ENCODE results near the gene KREMEN2. TPM values are rescaled to one million over a fixed set of nuclear protein-coding genes. Genes with fewer than 3 reads are reported as not detected.
A peak's percentile ranks its signal among the peaks of the same experiment; 100 is the strongest.

KREMEN2 gene
- total RNA-seq, 1 experiment from 2014 or later: 8.4 TPM

GRCh38 chr16:2987833-2988232 lies 23.8 kb downstream of the KREMEN2 start:
- ChIA-PET POLR2A (ENCODE audit: unreplicated experiment) (no interaction called here), CTCF (no interaction called here)
- H2AFZ ChIP-seq: no peak overlapping the region
- no peak overlapping the region for H3K4me2 ChIP-seq
- H3K4me1 ChIP-seq (replicated peaks; ENCODE audit: insufficient read depth): peaks cover 25% of the 10 kb centered on the region; the same call in 1 of the 2 replicates
- no peaks in the 10 kb centered on the region for H3K27me3 ChIP-seq (ENCODE audit: insufficient read depth, low read depth)
- no peaks in the 10 kb centered on the region for H3K9me2 ChIP-seq (ENCODE audit: insufficient read depth)
- no peak overlapping the region for H3K4me3 ChIP-seq
- H3K27ac ChIP-seq: no peak overlapping the region
- peaks cover 17% of the 10 kb centered on the region; the same call in 1 of the 2 replicates for H3F3A ChIP-seq (ENCODE audit: insufficient read depth, low read depth)
- H4K20me1 ChIP-seq (ENCODE audit: insufficient read depth): no peaks in the 10 kb centered on the region
- H3K79me2 ChIP-seq (ENCODE audit: low read depth): no peaks in the 10 kb centered on the region
- intact Hi-C loops (cut with micrococcal nuclease; ENCODE audit: unreplicated experiment): no loop called here
- DNase-seq: no peak
- BruUV-seq (replicated peaks): no TSS peak
- no peaks in the 10 kb centered on the region for H3K9me3 ChIP-seq (ENCODE audit: insufficient read depth, low read depth)
- no peak for TF ChIP-seq CTCF (conservative IDR thresholded peaks at IDR 0.05)
- TF ChIP-seq EZH2 (IDR thresholded peaks at IDR 0.05; ENCODE audit: low read depth): no peak
- no peaks in the 10 kb centered on the region for H3K36me3 ChIP-seq (ENCODE audit: low read depth)

- DNase-seq: no peak
- ChIA-PET POLR2A (ENCODE audit: unreplicated experiment) (no interaction called here), CTCF (interaction anchor here (0.6 kb wide), 1 partner anchor 37 kb away, joined by 6 read pairs; no protein-coding TSS in a partner anchor)
- Histone ChIP-seq H3K9me2 (ENCODE audit: insufficient read depth) (no peaks in the 10 kb centered on the region), H4K20me1 (ENCODE audit: insufficient read depth) (no peaks in the 10 kb centered on the region), H3K9me3 (ENCODE audit: insufficient read depth, low read depth) (no peaks in the 10 kb centered on the region), H3K79me2 (ENCODE audit: low read depth) (no peaks in the 10 kb centered on the region), H3K4me1 (replicated peaks; ENCODE audit: insufficient read depth) (peaks cover 22% of the 10 kb centered on the region; the same call in 1 of the 2 replicates), H3F3A (ENCODE audit: insufficient read depth, low read depth) (peaks cover 17% of the 10 kb centered on the region; the same call in 1 of the 2 replicates), H3K4me2 (no peak overlapping the region), H2AFZ (no peak overlapping the region), H3K36me3 (ENCODE audit: low read depth) (no peaks in the 10 kb centered on the region), H3K27me3 (ENCODE audit: insufficient read depth, low read depth) (no peaks in the 10 kb centered on the region), H3K27ac (no peak overlapping the region), H3K4me3 (no peak overlapping the region)
- TF ChIP-seq EZH2 (IDR thresholded peaks at IDR 0.05; ENCODE audit: low read depth) (no peak), CTCF (conservative IDR thresholded peaks at IDR 0.05) (no peak)
- no TSS peak for BruUV-seq (replicated peaks)
- intact Hi-C loops (cut with micrococcal nuclease; ENCODE audit: unreplicated experiment): no loop called here
These were observed 24.6 kb downstream of the KREMEN2 start for GRCh38 chr16:2988590-2989099.

GRCh38 chr16:2990891-2991290 lies 26.8 kb downstream of the KREMEN2 start:
- peak overlapping the region; percentile 19 for H3K4me2 ChIP-seq
- no peak for TF ChIP-seq CTCF (conservative IDR thresholded peaks at IDR 0.05)
- TF ChIP-seq EZH2 (IDR thresholded peaks at IDR 0.05; ENCODE audit: low read depth): no peak

More at GRCh38 chr16:2990891-2991290, 26.8 kb downstream of the KREMEN2 start:
- Histone ChIP-seq H3K4me1 (replicated peaks; ENCODE audit: insufficient read depth) (peaks cover 23% of the 10 kb centered on the region; the same call in 1 of the 2 replicates), H3K4me3 (no peak overlapping the region), H4K20me1 (ENCODE audit: insufficient read depth) (no peaks in the 10 kb centered on the region), H3F3A (ENCODE audit: insufficient read depth, low read depth) (peaks cover 4% of the 10 kb centered on the region; the same call in 1 of the 2 replicates), H3K36me3 (ENCODE audit: low read depth) (no peaks in the 10 kb centered on the region), H3K79me2 (ENCODE audit: low read depth) (no peaks in the 10 kb centered on the region), H3K9me3 (ENCODE audit: insufficient read depth, low read depth) (no peaks in the 10 kb centered on the region), H3K27me3 (ENCODE audit: insufficient read depth, low read depth) (no peaks in the 10 kb centered on the region), H3K9me2 (ENCODE audit: insufficient read depth) (no peaks in the 10 kb centered on the region), H2AFZ (no peak overlapping the region), H3K27ac (no peak overlapping the region)
- ChIA-PET CTCF (interaction anchor here (0.7 to 1.1 kb wide), 4 partner anchors 19 to 64 kb away, joined by 3 to 7 read pairs (median 4); no protein-coding TSS in a partner anchor), POLR2A (ENCODE audit: unreplicated experiment) (interaction anchor here (0.5 to 2.6 kb wide), 7 partner anchors 19 to 266 kb away, joined by 3 to 41 read pairs (median 6); partner anchors contain the start of genes CLDN9, HCFC1R1, THOC6 and TNFRSF12A)
- intact Hi-C loops (cut with micrococcal nuclease; ENCODE audit: unreplicated experiment): loop anchor here (1.0 kb wide), 1 partner anchor 29 kb away; the partner anchor contains the start of gene TNFRSF12A
- no TSS peak for BruUV-seq (replicated peaks)
- DNase-seq: peak in 1 of 2 experiments; percentile 87

Measured in PC-9 (cell line).